SH-SY5Y (cell line): ENCODE data around the gene FBXW7.

Experiments used
- GATA2 ChIP-seq: IDR thresholded peaks from 2 replicates; pipeline ENCODE4 v1.6.1; 2011; ENCODE audit warnings: mild to moderate bottlenecking, low read depth, low read length
- GATA3 ChIP-seq: IDR thresholded peaks from 2 replicates; pipeline ENCODE4 v1.6.1; 2011; ENCODE audit warnings: low read depth, mild to moderate bottlenecking, low read length, moderate library complexity

Gene FBXW7

GRCh38 chr4:152424396-152424795, 111.5 kb downstream of the FBXW7 start:
- TF ChIP-seq GATA3 (no peak), GATA2 (no peak)

GRCh38 chr4:152422817-152423320, 113.0 kb downstream of the FBXW7 start:
- TF ChIP-seq GATA3: no peak
- TF ChIP-seq GATA2: no peak

GRCh38 chr4:152421576-152421975, 114.3 kb downstream of the FBXW7 start:
- no peak for TF ChIP-seq GATA2
- no peak for TF ChIP-seq GATA3

- TF ChIP-seq GATA2 (no peak), GATA3 (no peak)
Measured at GRCh38 chr4:152419809-152420208, 116.1 kb downstream of the FBXW7 start.

GRCh38 chr4:152417673-152418072, 118.2 kb downstream of the FBXW7 start:
- TF ChIP-seq GATA3 (no peak), GATA2 (no peak)

- TF ChIP-seq GATA3: no peak
- no peak for TF ChIP-seq GATA2
Measured at GRCh38 chr4:152415980-152416379, 119.9 kb downstream of the FBXW7 start.

- TF ChIP-seq GATA3 (no peak), GATA2 (no peak)
Measured at GRCh38 chr4:152408514-152409327, 127.2 kb downstream of the FBXW7 start.

GRCh38 chr4:152401424-152401823, 134.5 kb downstream of the FBXW7 start:
- TF ChIP-seq GATA2 (no peak), GATA3 (no peak)

GRCh38 chr4:152399246-152399645, 136.6 kb downstream of the FBXW7 start:
- no peak for TF ChIP-seq GATA2
- no peak for TF ChIP-seq GATA3

- TF ChIP-seq GATA2: no peak
- TF ChIP-seq GATA3: no peak
Measured at GRCh38 chr4:152398060-152398459, 137.8 kb downstream of the FBXW7 start.

GRCh38 chr4:152394791-152395190, 141.1 kb downstream of the FBXW7 start:
- TF ChIP-seq GATA2 (no peak), GATA3 (no peak)

- TF ChIP-seq GATA2 (no peak), GATA3 (no peak)
Measured at GRCh38 chr4:152392079-152392478, 143.8 kb downstream of the FBXW7 start.

- TF ChIP-seq GATA3 (no peak), GATA2 (no peak)
Measured at GRCh38 chr4:152390216-152390615, 145.7 kb downstream of the FBXW7 start.

GRCh38 chr4:152389359-152389758, 146.5 kb downstream of the FBXW7 start:
- no peak for TF ChIP-seq GATA2
- no peak for TF ChIP-seq GATA3

GRCh38 chr4:152385551-152385950, 150.3 kb downstream of the FBXW7 start:
- no peak for TF ChIP-seq GATA3
- TF ChIP-seq GATA2: no peak

- TF ChIP-seq GATA3 (no peak), GATA2 (no peak)
Measured at GRCh38 chr4:152382057-152382785, 153.7 kb downstream of the FBXW7 start.
